MCF 10A (cell line): ENCODE measurements around the gene CRYBG1. TPM values are rescaled to one million over a fixed set of nuclear protein-coding genes. Genes with fewer than 3 reads are reported as not detected.

ENCODE experiments used
- BruUV-seq: library from RNA; stranded (reverse); fragments of 400-500 nt; replicated peaks from 2 replicates; lab custom pipeline; 2021; lab: Mats Ljungman, UMichigan
- CTCF ChIA-PET: fragments of 300-600 bp; sonication (Branson Sonifier 250); formaldehyde crosslinking; extraction: SDS; loops from one replicate; lab custom pipeline; 2021; ENCODE audit warnings: antibody characterized with exemption, inconsistent platforms; lab: Yijun Ruan, JAX
- POLR2A ChIA-PET: fragments of 300-600, 350-650 bp; sonication (Branson Sonifier 250); formaldehyde crosslinking; extraction: SDS; loops from one replicate; lab custom pipeline; 2020; ENCODE audit warnings: antibody characterized with exemption, inconsistent platforms; lab: Yijun Ruan, JAX
- DNase-seq: peaks from one replicate; pipeline ENCODE4 v3.0.0-alpha.2; 2018; ENCODE audit not compliant: unreplicated experiment
- H3K27ac Mint-ChIP-seq: one replicate; pipeline ENCODE4 v1.8.0; 2022; ENCODE audit warnings: mild to moderate bottlenecking, low read depth, mixed read lengths; ENCODE audit not compliant: unreplicated experiment
- H3K27me3 Mint-ChIP-seq: one replicate; pipeline ENCODE4 v1.8.0; 2022; ENCODE audit warnings: mixed read lengths; ENCODE audit not compliant: insufficient read depth, unreplicated experiment
- H3K36me3 Mint-ChIP-seq: one replicate; pipeline ENCODE4 v1.8.0; 2022; ENCODE audit warnings: mild to moderate bottlenecking, moderate library complexity, mixed read lengths; ENCODE audit not compliant: insufficient read depth, unreplicated experiment
- H3K4me1 Mint-ChIP-seq: one replicate; pipeline ENCODE4 v1.8.0; 2022; ENCODE audit warnings: mixed read lengths; ENCODE audit not compliant: insufficient read depth, unreplicated experiment
- H3K4me3 Mint-ChIP-seq: one replicate; pipeline ENCODE4 v1.8.0; 2022; ENCODE audit warnings: mild to moderate bottlenecking, moderate library complexity, mixed read lengths; ENCODE audit not compliant: unreplicated experiment
- H3K9me3 Mint-ChIP-seq: one replicate; pipeline ENCODE4 v1.8.0; 2022; ENCODE audit warnings: mixed read lengths; ENCODE audit not compliant: unreplicated experiment
- intact Hi-C: fragments of 100-400 bp; cut with micrococcal nuclease; formaldehyde crosslinking; loops from 2 replicates; pipeline ENCODE4 v1.14.1; 2022
- total RNA-seq: library from RNA; stranded (reverse); gene quantifications from 2 replicates; pipeline ENCODE4 v1.2.3, GENCODE V29; 2022
- TF ChIP-seq, protein P1 (sequence below): fragments of 200-600 bp; IDR thresholded peaks from one replicate; pipeline ENCODE4 v1.8.0; 2022; ENCODE audit warnings: antibody characterized with exemption, mild to moderate bottlenecking; ENCODE audit not compliant: unreplicated experiment

The CRYBG1 gene
- total RNA-seq, 1 experiment from 2014 or later = 45.3 TPM

DNA sequence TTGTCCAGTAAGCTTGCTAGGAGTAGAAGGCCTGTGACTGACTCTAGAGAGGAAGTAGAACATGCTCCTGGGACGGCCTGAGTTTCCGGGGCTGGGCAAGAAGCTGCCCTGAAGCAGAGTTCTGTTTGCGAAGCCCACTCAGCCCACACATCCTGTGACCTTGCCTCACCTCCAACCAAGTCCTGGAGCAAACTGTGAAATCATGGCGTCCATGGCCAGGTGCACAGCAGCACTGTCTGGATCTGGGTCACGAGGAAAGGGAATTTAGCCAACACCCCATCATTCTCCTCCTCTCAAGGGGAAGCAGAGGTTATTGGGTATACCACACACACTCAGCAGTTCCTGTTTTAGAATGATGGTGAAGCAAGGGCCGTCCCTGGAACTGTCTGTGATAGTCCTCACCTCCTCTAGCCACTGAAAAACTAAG lies 87.5 kb downstream of the CRYBG1 start:
- Mint-ChIP-seq H3K36me3 (no peaks in the 10 kb centered on the region), H3K4me1 (peaks cover 19% of the 10 kb centered on the region), H3K27ac (no peak overlapping the region), H3K4me3 (no peak overlapping the region), H3K27me3 (no peaks in the 10 kb centered on the region), H3K9me3 (no peaks in the 10 kb centered on the region)
- ChIA-PET POLR2A (interaction anchor here (1.0 to 7.6 kb wide), 5 partner anchors 63 to 531 kb away, joined by 3 to 93 read pairs (median 5); no protein-coding TSS in a partner anchor), CTCF (interaction anchor here (0.7 to 16.1 kb wide), 10 partner anchors 40 to 550 kb away, joined by 3 to 404 read pairs (median 4); partner anchors contain the start of gene CRYBG1)
- no TSS peak for BruUV-seq
- DNase-seq = no peak
- intact Hi-C loops = loop anchor here (5.0 to 10.0 kb wide), 3 partner anchors 549 to 963 kb away; no protein-coding TSS in a partner anchor
- TF ChIP-seq, protein P1, sequence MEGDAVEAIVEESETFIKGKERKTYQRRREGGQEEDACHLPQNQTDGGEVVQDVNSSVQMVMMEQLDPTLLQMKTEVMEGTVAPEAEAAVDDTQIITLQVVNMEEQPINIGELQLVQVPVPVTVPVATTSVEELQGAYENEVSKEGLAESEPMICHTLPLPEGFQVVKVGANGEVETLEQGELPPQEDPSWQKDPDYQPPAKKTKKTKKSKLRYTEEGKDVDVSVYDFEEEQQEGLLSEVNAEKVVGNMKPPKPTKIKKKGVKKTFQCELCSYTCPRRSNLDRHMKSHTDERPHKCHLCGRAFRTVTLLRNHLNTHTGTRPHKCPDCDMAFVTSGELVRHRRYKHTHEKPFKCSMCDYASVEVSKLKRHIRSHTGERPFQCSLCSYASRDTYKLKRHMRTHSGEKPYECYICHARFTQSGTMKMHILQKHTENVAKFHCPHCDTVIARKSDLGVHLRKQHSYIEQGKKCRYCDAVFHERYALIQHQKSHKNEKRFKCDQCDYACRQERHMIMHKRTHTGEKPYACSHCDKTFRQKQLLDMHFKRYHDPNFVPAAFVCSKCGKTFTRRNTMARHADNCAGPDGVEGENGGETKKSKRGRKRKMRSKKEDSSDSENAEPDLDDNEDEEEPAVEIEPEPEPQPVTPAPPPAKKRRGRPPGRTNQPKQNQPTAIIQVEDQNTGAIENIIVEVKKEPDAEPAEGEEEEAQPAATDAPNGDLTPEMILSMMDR = no peak

DNA sequence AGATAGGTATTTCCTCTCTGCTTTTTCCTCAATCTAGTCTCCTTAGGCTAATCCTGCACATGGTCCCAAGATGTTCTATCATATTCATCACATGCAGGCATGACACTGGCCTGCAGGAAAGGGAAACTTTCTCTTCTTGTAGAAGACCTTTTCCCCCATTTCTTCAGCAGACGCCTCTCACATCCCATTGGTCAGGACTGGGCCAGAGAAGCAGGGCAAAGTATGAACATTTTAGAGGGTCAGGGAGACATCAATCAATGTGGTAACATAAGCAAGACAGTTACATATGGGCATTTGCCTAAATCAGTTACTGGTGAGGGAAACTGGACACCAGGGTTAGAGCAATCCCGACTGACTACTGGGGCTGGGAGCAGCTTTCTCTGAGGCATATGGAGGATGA lies 90.1 kb downstream of the CRYBG1 start:
- no TSS peak for BruUV-seq
- H3K27ac Mint-ChIP-seq = peak overlapping the region; percentile 43
- no peaks in the 10 kb centered on the region for H3K9me3 Mint-ChIP-seq
- intact Hi-C loops = loop anchor here (1.0 kb wide), 2 partner anchors 64 to 529 kb away; no protein-coding TSS in a partner anchor
- H3K27me3 Mint-ChIP-seq = no peaks in the 10 kb centered on the region
- CTCF ChIA-PET = interaction anchor here (0.7 to 16.1 kb wide), 3 partner anchors 114 to 394 kb away, joined by 3 to 404 read pairs (median 3); no protein-coding TSS in a partner anchor
- POLR2A ChIA-PET = interaction anchor here (0.7 to 7.6 kb wide), 9 partner anchors 20 to 118 kb away, joined by 3 to 93 read pairs (median 5); no protein-coding TSS in a partner anchor
- TF ChIP-seq, protein P1 = no peak
- no peaks in the 10 kb centered on the region for H3K36me3 Mint-ChIP-seq
- peak; percentile 21 for DNase-seq
- H3K4me3 Mint-ChIP-seq = no peak overlapping the region
- peaks cover 25% of the 10 kb centered on the region for H3K4me1 Mint-ChIP-seq

DNA sequence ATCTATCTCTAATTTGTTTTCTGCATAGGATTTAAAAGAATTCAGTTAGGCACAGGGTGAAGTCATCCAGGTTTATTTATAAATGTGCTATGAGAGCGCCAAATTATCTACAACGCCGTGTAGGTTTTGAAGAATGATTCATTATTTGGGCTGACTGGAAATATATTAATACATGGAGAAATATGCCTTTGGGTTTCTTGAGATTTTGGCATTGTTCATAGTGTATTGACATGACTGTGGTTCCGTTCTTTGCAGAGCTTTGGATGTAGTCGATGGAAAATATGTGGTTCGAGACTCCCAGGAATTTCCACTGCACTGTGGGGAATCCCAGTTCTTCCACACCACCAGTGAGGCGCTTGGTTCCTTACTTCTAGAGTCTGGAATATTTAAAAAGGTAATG lies 90.9 kb downstream of the CRYBG1 start:
- TF ChIP-seq, protein P1 = no peak
- BruUV-seq = no TSS peak
- Mint-ChIP-seq H3K4me1 (peaks cover 25% of the 10 kb centered on the region), H3K9me3 (no peaks in the 10 kb centered on the region), H3K36me3 (no peaks in the 10 kb centered on the region), H3K27me3 (no peaks in the 10 kb centered on the region), H3K4me3 (no peak overlapping the region), H3K27ac (peak overlapping the region; percentile 43)
- intact Hi-C loops = loop anchor here (1.0 kb wide), 1 partner anchor 528 kb away; no protein-coding TSS in a partner anchor
- DNase-seq = peak; percentile 25
- POLR2A ChIA-PET = interaction anchor here (0.9 to 7.6 kb wide), 14 partner anchors 11 to 117 kb away, joined by 3 to 93 read pairs (median 5); no protein-coding TSS in a partner anchor
- CTCF ChIA-PET = interaction anchor here (0.8 to 16.1 kb wide), 9 partner anchors 14 to 528 kb away, joined by 3 to 404 read pairs (median 4); no protein-coding TSS in a partner anchor

DNA sequence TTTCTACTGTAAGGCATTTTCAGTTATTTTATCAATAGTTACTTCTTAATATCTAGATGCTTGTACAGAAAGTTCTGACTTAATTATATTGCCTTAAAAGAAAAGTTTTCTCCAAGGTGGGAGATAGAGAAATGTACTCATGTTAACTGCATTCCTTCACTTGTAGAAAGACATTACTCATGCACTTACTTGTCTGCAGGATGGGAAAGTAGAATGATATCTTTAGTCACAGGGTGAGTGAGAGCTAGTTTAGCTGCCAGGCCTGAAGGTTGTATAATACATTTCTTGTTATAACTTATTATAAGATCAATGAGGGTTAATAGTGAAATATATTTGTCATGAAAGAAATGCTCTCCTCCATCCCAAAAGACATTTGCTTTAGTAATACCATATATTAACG lies 92.1 kb downstream of the CRYBG1 start:
- ChIA-PET CTCF (interaction anchor here (0.6 to 16.1 kb wide), 9 partner anchors 13 to 883 kb away, joined by 3 to 404 read pairs (median 4); no protein-coding TSS in a partner anchor), POLR2A (interaction anchor here (0.6 to 7.6 kb wide), 9 partner anchors 10 to 794 kb away, joined by 3 to 93 read pairs (median 4); no protein-coding TSS in a partner anchor)
- intact Hi-C loops = no loop called here
- Mint-ChIP-seq H3K4me1 (peaks cover 25% of the 10 kb centered on the region), H3K36me3 (no peaks in the 10 kb centered on the region), H3K4me3 (no peak overlapping the region), H3K27me3 (no peaks in the 10 kb centered on the region), H3K27ac (no peak overlapping the region), H3K9me3 (no peaks in the 10 kb centered on the region)
- TF ChIP-seq, protein P1 = no peak
- no peak for DNase-seq
- no TSS peak for BruUV-seq
